Measurements from ENCODE around the gene CCDC157.

DNA sequence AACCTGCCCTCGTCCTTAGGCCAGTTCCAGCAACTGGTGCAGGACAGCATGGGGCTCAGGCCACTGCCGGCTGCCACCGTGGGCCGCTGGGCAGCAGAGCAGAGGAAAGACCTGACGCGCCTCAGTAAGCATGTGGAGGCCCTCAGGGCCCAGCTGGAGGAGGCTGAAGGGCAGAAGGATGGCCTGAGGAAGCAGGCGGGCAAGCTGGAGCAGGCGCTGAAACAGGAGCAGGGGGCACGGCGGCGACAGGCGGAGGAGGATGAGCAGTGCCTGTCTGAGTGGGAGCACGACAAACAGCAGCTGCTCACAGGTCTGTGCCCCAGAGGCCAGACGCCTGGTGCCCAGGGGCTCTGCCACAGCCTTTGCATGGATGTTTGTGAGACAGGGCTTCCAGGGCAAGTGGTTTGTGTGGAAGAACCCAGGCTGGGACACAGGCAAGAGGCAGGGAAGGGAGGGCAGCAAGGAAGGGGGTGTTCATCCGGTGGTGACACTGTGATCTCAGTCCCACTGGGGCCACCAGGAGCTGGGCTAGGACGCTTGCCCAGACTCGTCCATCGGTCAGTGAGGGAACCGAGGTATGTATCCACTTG, 13.9 kb downstream of the CCDC157 start:
- TF ChIP-seq, protein P1, sequence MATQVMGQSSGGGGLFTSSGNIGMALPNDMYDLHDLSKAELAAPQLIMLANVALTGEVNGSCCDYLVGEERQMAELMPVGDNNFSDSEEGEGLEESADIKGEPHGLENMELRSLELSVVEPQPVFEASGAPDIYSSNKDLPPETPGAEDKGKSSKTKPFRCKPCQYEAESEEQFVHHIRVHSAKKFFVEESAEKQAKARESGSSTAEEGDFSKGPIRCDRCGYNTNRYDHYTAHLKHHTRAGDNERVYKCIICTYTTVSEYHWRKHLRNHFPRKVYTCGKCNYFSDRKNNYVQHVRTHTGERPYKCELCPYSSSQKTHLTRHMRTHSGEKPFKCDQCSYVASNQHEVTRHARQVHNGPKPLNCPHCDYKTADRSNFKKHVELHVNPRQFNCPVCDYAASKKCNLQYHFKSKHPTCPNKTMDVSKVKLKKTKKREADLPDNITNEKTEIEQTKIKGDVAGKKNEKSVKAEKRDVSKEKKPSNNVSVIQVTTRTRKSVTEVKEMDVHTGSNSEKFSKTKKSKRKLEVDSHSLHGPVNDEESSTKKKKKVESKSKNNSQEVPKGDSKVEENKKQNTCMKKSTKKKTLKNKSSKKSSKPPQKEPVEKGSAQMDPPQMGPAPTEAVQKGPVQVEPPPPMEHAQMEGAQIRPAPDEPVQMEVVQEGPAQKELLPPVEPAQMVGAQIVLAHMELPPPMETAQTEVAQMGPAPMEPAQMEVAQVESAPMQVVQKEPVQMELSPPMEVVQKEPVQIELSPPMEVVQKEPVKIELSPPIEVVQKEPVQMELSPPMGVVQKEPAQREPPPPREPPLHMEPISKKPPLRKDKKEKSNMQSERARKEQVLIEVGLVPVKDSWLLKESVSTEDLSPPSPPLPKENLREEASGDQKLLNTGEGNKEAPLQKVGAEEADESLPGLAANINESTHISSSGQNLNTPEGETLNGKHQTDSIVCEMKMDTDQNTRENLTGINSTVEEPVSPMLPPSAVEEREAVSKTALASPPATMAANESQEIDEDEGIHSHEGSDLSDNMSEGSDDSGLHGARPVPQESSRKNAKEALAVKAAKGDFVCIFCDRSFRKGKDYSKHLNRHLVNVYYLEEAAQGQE (IDR thresholded peaks at IDR 0.05; ENCODE audit: insufficient replicate concordance, low read depth) = no peak
- TF ChIP-seq, protein P2, sequence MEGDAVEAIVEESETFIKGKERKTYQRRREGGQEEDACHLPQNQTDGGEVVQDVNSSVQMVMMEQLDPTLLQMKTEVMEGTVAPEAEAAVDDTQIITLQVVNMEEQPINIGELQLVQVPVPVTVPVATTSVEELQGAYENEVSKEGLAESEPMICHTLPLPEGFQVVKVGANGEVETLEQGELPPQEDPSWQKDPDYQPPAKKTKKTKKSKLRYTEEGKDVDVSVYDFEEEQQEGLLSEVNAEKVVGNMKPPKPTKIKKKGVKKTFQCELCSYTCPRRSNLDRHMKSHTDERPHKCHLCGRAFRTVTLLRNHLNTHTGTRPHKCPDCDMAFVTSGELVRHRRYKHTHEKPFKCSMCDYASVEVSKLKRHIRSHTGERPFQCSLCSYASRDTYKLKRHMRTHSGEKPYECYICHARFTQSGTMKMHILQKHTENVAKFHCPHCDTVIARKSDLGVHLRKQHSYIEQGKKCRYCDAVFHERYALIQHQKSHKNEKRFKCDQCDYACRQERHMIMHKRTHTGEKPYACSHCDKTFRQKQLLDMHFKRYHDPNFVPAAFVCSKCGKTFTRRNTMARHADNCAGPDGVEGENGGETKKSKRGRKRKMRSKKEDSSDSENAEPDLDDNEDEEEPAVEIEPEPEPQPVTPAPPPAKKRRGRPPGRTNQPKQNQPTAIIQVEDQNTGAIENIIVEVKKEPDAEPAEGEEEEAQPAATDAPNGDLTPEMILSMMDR (IDR thresholded peaks at IDR 0.05; ENCODE audit: insufficient read depth, low read length) = no peak
- no peak for TF ChIP-seq POLR2AphosphoS5 (IDR thresholded peaks at IDR 0.05; ENCODE audit: low read depth)
